ENCODE results near the gene RNF126. TPM values are rescaled to one million over a fixed set of nuclear protein-coding genes. Genes with fewer than 3 reads are reported as not detected.
"Not testable (repeated sequence)": the region's sequence is repeated elsewhere in the genome, so short reads cannot be mapped to it uniquely, and the experiment has no call there.

The RNF126 gene
- total RNA-seq, 1 donor from 2014 or later, result 10.8 TPM

DNA sequence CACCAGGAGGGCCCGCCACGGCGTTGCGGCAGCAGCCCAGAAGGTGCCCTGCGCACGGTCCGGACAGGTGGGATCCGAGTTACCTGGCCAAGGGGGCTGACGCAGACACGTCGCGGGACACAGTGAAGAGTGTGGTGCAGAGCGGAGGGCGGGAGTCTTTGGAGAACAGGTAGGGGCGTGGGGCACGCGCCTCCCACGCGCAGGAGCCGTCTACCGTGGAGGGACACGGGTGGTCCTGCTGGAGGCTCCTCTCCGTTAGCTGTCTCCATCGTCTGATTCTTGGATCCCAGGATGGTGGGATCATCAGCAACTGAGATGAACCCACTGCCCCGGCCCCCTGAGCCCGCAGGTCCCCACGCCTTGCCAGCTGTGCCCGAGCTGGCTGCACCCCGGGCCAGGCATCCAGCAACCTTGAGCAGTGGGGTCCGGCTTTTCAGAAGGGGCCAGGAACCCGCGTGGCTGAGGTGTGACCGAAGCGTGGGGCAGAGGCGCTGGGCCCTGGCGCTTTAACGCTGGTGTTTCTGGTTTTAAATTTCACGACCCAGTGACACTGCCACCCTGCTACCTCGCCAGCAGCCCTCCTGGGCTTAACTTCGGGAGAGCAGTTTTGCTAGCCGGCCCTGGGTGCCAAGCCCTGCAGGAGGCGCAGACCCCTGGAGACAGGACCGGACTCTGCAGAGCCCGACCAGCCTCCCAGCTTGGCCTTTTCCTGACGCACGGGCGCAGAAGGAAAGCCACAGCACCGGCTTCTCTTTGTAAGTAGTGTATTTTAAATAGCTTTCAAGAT is 16.0 kb downstream of the RNF126 start:
- DNase-seq, result no peak

- DNase-seq, result no peak
Measured at GRCh38 chr19:645912-646778, 16.9 kb downstream of the RNF126 start.

DNA sequence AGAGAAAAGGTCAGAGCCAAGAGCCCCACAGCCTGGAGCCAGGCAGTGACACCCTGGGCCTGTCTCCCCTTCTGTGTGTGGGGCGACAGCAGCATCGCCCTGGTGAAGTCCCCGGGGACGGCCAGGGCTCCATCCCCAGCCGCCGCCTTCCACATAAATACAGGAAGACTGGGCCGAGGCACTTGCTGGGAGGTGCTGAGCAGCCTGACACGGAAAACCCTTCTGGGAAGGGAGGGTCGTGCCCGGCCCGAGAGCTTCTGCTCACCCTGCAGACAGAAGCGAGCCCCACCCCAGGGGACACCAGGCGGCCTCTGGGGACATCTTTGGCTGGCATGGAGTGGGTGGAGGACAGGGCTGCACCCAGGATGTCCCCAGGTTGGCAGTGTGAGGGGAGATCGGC is 18.2 kb downstream of the RNF126 start:
- no peak for DNase-seq

GRCh38 chr19:644363-644762 is 18.7 kb downstream of the RNF126 start:
- DNase-seq, result no peak

DNA sequence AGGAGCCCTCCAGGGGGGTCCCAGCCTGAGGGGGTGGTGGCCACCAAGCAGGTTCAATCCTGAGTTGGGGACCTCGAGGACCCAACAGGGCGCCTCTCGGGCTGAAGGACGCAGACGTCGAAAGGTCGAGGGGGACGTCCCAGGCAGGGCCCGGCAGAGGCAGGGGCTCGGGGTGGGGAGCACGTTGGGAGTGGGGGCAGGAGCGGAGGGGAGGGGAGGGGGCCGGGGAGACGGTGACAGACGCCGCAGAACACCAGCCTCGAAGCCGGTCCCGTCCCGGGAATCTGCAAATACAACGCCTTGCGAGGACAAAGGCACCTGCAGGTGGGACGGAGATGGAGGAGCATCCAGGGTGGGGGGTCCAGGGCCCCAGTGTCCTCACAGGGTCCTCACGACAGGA is 19.3 kb downstream of the RNF126 start:
- no peak for DNase-seq

DNA sequence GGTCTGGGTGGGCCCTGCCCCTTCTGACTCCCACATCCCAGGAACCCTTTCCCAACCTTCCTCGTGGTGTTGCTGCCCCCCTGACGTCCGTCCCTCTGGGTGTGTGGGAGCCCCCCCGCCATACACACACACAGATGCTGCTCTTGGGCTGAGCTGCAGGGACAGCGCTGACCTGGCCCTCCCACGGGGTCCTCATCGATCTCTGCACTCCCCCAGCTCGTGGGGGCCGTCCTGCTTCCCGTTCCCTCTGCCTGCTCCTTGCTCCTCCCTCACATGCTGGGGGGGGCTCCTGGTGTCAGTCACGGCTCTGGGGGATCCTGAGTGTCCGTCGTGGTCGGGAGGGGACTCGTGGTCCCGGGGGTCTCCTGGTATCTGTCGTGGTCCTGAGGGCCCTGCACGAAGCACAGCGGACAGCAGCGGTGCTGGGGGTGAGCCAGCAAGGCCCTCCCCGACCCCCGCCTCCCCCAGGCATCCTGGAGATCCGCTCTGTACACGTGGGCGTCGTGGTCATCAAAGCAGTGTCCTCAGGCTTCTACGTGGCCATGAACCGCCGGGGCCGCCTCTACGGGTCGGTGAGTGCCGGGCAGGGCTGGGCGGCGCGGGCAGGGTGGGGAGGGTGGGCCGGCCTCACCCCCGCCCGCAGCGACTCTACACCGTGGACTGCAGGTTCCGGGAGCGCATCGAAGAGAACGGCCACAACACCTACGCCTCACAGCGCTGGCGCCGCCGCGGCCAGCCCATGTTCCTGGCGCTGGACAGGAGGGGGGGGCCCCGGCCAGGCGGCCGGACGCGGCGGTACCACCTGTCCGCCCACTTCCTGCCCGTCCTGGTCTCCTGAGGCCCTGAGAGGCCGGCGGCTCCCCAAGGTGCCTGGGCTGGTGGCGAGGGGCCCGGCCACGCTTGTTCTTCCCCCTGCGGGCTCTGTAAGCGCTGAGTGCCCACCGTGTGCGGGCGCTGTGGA is 20.0 kb downstream of the RNF126 start:
- no peak for DNase-seq

GRCh38 chr19:641702-642101 is 21.3 kb downstream of the RNF126 start:
- no peak for DNase-seq

DNA sequence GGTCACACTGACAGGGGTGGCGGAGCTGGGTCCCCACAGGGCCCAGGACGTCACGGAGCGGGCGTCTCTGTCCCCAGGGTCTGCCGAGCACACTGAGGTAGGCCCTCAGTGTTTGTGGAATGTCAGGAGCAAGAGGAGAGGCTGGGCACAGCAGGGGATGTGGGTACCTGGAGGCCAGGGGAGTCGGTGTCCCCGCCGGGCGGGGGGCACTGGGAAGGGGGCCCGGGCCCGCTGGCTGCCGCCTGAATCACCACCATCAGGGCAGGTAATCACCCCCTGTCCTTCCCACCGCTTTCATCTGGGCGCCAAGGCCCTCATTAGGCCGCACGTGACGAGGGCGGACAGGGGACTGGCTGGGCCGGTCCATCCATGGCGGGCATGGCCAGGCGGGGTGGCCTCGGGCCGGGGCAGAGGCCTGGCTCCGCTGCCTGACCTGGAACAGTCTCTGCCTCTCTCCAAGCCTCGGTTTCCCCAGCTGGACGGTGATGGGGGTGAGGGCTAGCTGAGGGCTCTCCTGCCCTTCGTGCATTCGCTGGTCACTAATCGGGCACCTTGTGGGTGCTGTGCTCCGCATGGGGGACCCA is 22.3 kb downstream of the RNF126 start:
- DNase-seq, result no peak

GRCh38 chr19:640161-640558 is 22.9 kb downstream of the RNF126 start:
- no peak for DNase-seq

DNA sequence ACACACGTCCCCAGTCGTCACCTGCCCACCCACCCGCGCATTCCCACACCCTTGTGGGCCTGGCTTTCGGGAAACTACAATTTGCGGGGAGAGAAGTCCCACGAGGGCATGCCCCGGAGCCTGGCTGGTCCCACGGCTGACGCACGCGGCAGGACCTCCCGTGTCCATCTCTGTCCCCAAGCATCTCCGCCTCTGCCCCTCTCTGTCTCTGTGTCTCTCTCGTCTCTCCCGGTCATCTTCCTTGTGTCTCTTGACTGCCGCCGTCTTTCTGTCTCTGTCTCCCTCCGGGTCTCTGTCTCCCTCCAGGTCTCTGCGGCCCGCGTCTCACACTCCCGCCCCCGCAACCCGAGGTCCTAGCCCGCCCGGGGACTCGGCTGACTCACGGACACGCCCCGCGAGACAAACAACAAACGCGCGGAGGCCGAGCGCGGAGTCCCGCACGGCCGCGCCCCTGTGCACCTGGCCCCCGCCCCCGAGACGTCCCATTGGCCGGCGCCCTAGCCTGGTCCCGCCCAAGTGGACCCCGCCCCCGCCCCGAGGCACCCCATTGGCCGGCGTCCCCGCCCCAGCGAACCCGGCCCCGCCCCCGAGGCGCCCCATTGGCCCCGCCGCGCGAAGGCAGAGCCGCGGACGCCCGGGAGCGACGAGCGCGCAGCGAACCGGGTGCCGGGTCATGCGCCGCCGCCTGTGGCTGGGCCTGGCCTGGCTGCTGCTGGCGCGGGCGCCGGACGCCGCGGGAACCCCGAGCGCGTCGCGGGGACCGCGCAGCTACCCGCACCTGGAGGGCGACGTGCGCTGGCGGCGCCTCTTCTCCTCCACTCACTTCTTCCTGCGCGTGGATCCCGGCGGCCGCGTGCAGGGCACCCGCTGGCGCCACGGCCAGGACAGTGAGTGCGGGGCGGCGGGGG is 23.5 kb downstream of the RNF126 start, which contains the start of gene FGF22:
TSS of gene FGF22 (plus strand) at position 627 of the 908 bp plus-strand sequence. CDS start at position 674, 47 bp downstream.
- peak; percentile 95 for DNase-seq

DNA sequence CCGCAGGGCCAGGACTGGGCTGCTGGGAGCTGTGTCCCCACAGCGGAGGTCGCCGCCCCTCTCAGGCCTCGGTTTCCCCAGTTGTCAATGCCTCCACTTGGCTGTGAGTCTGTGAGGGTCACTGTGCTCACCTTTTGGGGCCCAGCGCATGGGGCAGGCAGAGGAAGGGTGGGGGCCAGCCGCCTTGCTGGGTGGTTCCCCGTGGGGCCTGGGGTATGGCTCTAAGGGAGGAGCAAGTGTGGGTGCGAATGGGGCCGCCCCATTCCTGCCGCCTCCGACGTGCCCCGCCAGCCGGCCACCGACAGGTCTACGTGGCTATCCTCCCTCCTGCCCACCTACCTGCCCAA is 24.1 kb downstream of the RNF126 start:
- no peak for DNase-seq

DNA sequence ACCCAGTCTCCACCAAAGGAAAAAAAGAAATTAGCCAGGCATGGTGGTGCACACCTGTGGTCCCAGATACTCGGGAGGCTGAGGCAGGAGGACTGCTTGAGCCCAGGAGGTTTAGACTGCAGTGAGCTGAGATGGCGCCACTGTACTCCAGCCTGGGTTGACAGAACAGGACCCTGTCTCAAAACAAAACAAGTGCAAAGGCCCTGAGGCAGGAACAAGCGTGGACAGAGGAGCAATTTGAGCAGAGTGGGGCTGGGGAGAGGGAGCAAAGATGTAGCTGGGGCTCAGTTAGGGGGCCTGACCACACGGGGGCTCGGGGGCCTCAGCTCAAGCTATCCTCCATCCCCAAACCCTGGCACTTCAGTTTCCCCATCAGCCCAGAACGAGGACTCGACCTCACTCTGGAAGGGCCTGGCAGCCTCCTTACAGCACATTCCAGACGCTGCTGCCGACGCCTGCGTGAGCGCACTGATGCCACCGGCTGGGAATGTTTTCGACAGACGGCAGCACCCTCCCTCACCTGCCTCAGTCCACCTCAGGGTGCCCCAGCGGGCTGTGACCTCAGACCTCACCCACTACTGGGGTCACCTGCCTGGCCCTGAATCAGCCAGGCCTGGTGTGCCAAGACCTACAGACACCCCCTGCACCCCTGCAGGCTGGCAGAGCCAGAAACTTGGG is 27.9 kb downstream of the RNF126 start:
- DNase-seq, result no peak

DNA sequence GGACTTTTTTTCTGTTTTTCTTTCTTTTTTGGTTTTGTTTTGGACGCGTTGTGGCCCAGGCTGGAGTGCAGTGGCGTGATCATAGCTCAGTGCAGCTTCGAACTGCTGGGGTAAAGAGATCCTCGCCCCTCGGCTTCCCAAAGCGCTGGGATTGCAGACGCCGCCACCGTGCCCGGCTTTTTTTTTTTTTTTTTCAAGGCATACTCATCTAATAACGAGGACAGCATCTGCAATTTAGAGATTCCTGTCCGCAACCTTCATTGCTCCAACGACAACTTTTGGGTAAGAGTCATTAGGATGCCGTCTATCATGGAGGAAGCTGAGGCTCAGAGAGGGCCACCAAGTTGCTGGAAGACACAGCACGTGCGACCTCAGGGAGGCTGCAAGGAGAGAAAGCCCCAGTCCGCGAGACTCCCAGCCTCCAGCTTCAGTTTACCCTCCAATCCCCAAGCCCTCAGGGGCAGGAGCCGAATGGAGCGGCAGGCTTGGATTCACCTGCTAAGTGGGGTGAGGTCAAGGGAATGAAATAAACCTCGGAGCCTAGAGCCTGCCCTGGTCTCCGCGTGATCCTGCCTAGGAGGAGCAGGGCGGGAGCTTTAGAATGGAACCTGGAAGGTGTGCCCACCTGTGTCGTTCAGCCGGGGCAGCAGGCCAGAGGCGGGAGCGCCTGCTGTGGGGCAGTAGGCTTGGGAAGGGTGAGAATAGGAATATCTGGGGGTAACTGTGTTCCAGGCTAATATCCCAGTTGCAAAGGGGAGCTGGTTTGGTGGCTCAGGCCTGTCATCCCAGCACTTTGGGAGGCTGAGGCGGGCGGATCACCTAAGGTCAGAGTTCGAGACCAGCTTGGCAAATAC is 29.0 kb downstream of the RNF126 start:
- DNase-seq, result no peak

DNA sequence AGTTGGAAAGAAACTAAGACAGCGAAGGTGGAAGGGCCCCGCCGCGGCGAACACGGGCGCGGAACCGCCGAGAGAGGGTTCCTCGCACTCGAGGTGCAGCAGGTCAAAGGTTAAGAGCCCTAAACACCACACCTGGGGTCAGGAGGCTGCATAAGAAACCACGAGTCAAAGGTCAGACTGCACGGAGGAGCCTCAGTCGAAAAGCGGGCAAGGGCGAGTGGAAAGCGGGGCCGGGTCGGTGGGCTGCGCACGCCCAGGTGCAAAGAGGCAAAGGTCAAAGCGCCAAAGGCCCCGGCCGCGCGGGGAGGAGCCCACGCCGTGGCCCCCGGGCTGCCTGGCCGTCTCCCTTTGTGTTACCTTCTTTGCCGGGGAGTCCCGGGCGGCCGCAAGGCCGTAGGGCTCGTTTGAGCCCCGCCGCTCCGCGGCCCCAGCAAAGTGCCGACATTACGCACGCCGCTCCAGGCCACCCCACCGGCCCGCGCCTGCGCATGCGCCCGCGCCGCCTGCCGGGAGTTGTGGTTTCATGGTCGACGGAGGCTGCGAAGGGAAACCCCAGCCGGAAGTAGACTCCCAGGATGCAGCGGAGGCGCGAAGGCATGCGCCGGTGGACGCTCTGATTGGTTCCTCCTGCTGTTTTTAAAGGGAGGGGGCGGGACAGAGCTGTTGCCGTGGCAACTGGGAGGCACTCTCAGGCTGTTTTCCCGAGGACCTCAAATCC is 29.8 kb downstream of the RNF126 start, which contains the start of gene POLRMT:
TSS of gene POLRMT (minus strand) at position 470 of the 718 bp plus-strand sequence. CDS start at position 445, 25 bp downstream.
- peak; percentile 93 for DNase-seq

DNA sequence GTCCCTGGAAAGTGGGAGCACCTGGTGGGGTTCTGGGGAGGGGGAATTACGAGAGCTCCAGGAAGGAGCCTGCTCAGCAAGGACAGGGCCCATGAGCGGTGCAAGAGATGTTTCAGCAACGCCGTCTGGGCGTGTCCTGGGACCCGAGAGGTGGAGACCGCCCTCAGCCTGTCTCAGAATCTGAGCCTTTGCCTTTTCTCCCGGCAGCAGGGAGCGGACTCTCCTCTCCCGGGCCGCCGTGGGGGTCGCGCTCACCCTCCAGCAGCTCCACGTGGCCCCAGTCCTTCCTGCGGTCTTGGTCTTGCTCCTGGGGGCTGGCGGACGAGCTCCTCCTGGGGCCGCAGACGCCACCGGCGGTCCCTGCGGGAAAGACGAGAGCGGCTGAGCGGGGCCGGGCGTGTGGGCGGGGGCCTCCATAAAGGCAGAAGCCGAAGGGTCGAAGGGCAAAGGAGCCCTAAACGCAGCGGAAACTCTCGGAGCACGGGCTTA is 30.4 kb downstream of the RNF126 start:
- DNase-seq, result no peak

- DNase-seq, result no peak
Measured at GRCh38 chr19:629961-630714, 32.9 kb downstream of the RNF126 start.

- DNase-seq, result not testable (repeated sequence)
Measured at GRCh38 chr19:629515-629914, 33.5 kb downstream of the RNF126 start.

All from occipital lobe (tissue), 2 donors.